T-helper 1 cell treated with Interleukin-12 subunit alpha and Interleukin-12 subunit beta and Interleukin-4 antibody, amounts not matched to agents 30 μg/mL and 1 μg/mL, for 36 hours (primary cell): ENCODE data around the gene RPS19BP1.

Experiments
- H3K27ac Mint-ChIP-seq: one replicate; pipeline ENCODE4 v1.8.0; 2021; ENCODE audit warnings: mild to moderate bottlenecking, mixed read lengths
- H3K27me3 Mint-ChIP-seq: one replicate; pipeline ENCODE4 v1.8.0; 2021; ENCODE audit warnings: low read depth, mixed read lengths
- H3K36me3 Mint-ChIP-seq: one replicate; pipeline ENCODE4 v1.8.0; 2021; ENCODE audit warnings: low read depth, mixed read lengths
- H3K4me1 Mint-ChIP-seq: one replicate; pipeline ENCODE4 v1.8.0; 2021; ENCODE audit warnings: low read depth, mixed read lengths
- H3K4me3 Mint-ChIP-seq: one replicate; pipeline ENCODE4 v1.8.0; 2021; ENCODE audit warnings: mild to moderate bottlenecking, moderate library complexity, mixed read lengths
- H3K9me3 Mint-ChIP-seq: one replicate; pipeline ENCODE4 v1.8.0; 2021; ENCODE audit warnings: mixed read lengths

The RPS19BP1 gene

GRCh38 chr22:39532215-39533073 lies at the start of gene RPS19BP1:
RPS19BP1 (minus strand) TSS chr22:39532748; CDS start chr22:39532738, 10 bp downstream.
- H3K9me3 Mint-ChIP-seq, result no peaks in the 10 kb centered on the region
- peak within 1 kb of the TSS; percentile 92 for H3K4me3 Mint-ChIP-seq
- H3K4me1 Mint-ChIP-seq, result peaks cover 45% of the 10 kb centered on the region

GRCh38 chr22:39581303-39581702 lies 48.8 kb upstream of the RPS19BP1 start:
- no peak overlapping the region for H3K27ac Mint-ChIP-seq
- no peak overlapping the region for H3K4me3 Mint-ChIP-seq
- H3K36me3 Mint-ChIP-seq, result peaks cover 2% of the 10 kb centered on the region
- no peaks in the 10 kb centered on the region for H3K4me1 Mint-ChIP-seq
- H3K9me3 Mint-ChIP-seq, result peaks cover 8% of the 10 kb centered on the region
- peaks cover 37% of the 10 kb centered on the region for H3K27me3 Mint-ChIP-seq

More at GRCh38 chr22:39532215-39533073, at the start of gene RPS19BP1:
- Mint-ChIP-seq H3K36me3 (peaks cover 33% of the 10 kb centered on the region), H3K27ac (peak within 1 kb of the TSS; percentile 94), H3K27me3 (no peaks in the 10 kb centered on the region)

GRCh38 chr22:39580795-39581194 lies 48.2 kb upstream of the RPS19BP1 start:
- peaks cover 8% of the 10 kb centered on the region for H3K9me3 Mint-ChIP-seq
- peaks cover 2% of the 10 kb centered on the region for H3K36me3 Mint-ChIP-seq
- H3K27ac Mint-ChIP-seq, result no peak overlapping the region
- H3K4me3 Mint-ChIP-seq, result no peak overlapping the region
- no peaks in the 10 kb centered on the region for H3K4me1 Mint-ChIP-seq
- H3K27me3 Mint-ChIP-seq, result peaks cover 37% of the 10 kb centered on the region

GRCh38 chr22:39580006-39580441 lies 47.5 kb upstream of the RPS19BP1 start:
- Mint-ChIP-seq H3K9me3 (peaks cover 8% of the 10 kb centered on the region), H3K4me3 (no peak overlapping the region), H3K27me3 (peaks cover 37% of the 10 kb centered on the region), H3K36me3 (peaks cover 2% of the 10 kb centered on the region), H3K4me1 (no peaks in the 10 kb centered on the region), H3K27ac (no peak overlapping the region)

DNA sequence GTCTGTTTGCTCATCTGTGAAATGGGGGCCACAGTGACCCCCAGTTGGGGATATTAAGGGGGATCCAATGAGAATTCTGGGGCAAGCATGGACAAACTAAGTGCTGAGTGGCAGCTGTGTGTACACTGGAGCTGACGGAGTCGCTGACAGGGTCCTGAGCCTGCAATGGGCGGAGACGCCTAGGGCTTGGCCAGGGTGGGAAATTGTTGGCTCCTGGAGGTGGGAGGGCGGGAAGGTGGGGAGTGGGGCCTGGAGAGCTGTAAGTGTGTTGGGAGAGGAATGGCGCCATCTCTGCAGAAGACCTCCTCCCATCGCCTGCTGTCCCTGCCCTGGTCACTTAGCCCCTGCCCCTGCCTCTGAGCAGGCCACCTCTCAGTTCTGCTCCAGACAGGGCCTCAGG lies 45.4 kb upstream of the RPS19BP1 start:
- Mint-ChIP-seq H3K27ac (no peak overlapping the region), H3K4me1 (no peaks in the 10 kb centered on the region), H3K4me3 (no peak overlapping the region), H3K9me3 (no peaks in the 10 kb centered on the region), H3K27me3 (peaks cover 24% of the 10 kb centered on the region), H3K36me3 (no peaks in the 10 kb centered on the region)

GRCh38 chr22:39577366-39577765 lies 44.8 kb upstream of the RPS19BP1 start:
- H3K27me3 Mint-ChIP-seq, result peaks cover 23% of the 10 kb centered on the region
- H3K4me1 Mint-ChIP-seq, result no peaks in the 10 kb centered on the region
- no peaks in the 10 kb centered on the region for H3K9me3 Mint-ChIP-seq
- no peaks in the 10 kb centered on the region for H3K36me3 Mint-ChIP-seq
- H3K27ac Mint-ChIP-seq, result no peak overlapping the region
- no peak overlapping the region for H3K4me3 Mint-ChIP-seq

- H3K9me3 Mint-ChIP-seq, result no peaks in the 10 kb centered on the region
- no peaks in the 10 kb centered on the region for H3K4me1 Mint-ChIP-seq
These were observed 43.5 kb upstream of the RPS19BP1 start for GRCh38 chr22:39576027-39576426.

DNA sequence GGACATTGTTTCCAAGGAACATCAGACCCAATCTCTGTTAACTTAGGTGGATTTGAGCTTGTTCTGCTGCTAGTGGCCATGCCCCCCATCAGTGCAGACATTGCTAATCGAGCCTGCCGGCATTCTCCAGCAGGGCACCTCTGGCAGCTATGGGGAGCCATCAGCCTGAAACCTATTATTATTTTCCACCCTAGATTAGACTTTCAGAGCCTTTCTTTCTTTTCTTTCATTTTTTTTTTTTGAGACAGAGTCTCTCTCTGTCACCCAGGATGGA lies 42.9 kb upstream of the RPS19BP1 start:
- Mint-ChIP-seq H3K9me3 (no peaks in the 10 kb centered on the region), H3K4me1 (no peaks in the 10 kb centered on the region), H3K27ac (no peak overlapping the region), H3K36me3 (no peaks in the 10 kb centered on the region), H3K27me3 (peaks cover 22% of the 10 kb centered on the region), H3K4me3 (no peak overlapping the region)

More at GRCh38 chr22:39576027-39576426, 43.5 kb upstream of the RPS19BP1 start:
- H3K36me3 Mint-ChIP-seq, result no peaks in the 10 kb centered on the region
- H3K27me3 Mint-ChIP-seq, result peaks cover 23% of the 10 kb centered on the region
- no peak overlapping the region for H3K27ac Mint-ChIP-seq
- no peak overlapping the region for H3K4me3 Mint-ChIP-seq

DNA sequence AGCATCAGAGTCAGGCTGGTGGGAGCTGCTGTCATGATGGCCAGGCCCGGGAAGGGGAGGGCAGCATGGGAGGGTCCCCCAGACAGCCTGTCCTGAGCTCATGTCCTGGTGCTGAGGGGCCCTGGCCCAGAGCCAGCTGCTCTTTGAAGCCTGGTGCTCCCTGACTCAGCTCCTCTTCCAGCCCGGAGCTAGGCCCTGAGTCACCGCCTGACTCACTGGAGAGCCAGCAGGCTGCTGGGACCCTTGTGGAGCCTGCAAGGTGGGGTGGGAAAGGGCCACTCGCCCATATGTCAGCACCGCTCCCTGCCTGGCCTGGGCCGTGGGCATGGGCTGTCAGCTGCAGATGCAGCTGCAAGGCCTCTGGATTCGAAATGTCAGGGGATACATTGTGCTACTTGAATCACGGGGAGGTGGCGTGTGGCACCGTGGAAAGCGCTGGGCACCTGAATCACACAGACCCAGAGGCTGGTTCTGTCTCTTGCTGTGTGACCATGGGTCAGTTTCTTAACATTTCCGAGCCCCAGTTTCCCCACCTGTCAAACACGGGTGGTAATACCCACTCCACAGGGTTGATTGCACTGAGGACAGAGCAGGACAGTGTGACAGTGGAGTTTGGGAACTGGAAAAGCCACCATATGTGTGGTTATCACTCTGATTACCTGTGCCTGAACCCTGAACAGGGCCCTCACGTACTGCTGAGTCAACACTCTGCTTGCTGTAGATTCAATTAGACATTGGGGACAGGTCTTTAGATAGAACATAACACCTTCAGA lies 42.4 kb upstream of the RPS19BP1 start:
- Mint-ChIP-seq H3K27me3 (peaks cover 17% of the 10 kb centered on the region), H3K4me3 (no peak overlapping the region), H3K4me1 (no peaks in the 10 kb centered on the region), H3K27ac (no peak overlapping the region), H3K36me3 (no peaks in the 10 kb centered on the region), H3K9me3 (no peaks in the 10 kb centered on the region)

DNA sequence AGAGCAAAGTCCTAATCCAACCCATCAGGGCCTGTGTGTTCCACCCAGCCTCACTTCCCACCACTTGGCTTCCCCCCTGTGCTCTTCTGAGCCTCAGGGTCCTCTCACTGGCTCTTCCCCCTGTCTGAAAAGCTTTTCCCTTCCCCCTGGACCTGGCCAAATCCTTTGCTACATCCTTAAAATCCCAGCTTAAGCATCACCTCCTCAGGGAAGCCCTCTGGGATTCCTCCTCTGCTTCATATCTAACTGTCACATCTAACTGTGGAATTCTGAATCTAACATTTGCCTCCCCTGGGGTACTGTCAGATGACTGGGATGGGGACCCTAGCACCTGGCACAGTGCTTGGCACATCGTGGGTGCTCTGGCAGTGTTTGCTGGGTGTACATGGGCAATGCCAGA lies 39.0 kb upstream of the RPS19BP1 start:
- Mint-ChIP-seq H3K4me3 (no peak overlapping the region), H3K27ac (no peak overlapping the region), H3K4me1 (peaks cover 12% of the 10 kb centered on the region), H3K27me3 (no peaks in the 10 kb centered on the region), H3K36me3 (no peaks in the 10 kb centered on the region), H3K9me3 (no peaks in the 10 kb centered on the region)

GRCh38 chr22:39570665-39571064 lies 38.1 kb upstream of the RPS19BP1 start, which contains the start of gene CACNA1I:
CACNA1I (plus strand) TSS chr22:39570753; CDS start chr22:39570753, 0 bp downstream.
- H3K4me1 Mint-ChIP-seq, result peaks cover 12% of the 10 kb centered on the region
- H3K4me3 Mint-ChIP-seq, result no peak within 1 kb of the TSS
- no peaks in the 10 kb centered on the region for H3K27me3 Mint-ChIP-seq
- peaks cover 3% of the 10 kb centered on the region for H3K9me3 Mint-ChIP-seq
- no peaks in the 10 kb centered on the region for H3K36me3 Mint-ChIP-seq
- no peak within 1 kb of the TSS for H3K27ac Mint-ChIP-seq

- Mint-ChIP-seq H3K4me3 (no peak overlapping the region), H3K9me3 (peaks cover 7% of the 10 kb centered on the region), H3K4me1 (peaks cover 14% of the 10 kb centered on the region), H3K27ac (no peak overlapping the region), H3K27me3 (no peaks in the 10 kb centered on the region), H3K36me3 (peaks cover 3% of the 10 kb centered on the region)
These were observed 37.7 kb upstream of the RPS19BP1 start for GRCh38 chr22:39570226-39570625.

DNA sequence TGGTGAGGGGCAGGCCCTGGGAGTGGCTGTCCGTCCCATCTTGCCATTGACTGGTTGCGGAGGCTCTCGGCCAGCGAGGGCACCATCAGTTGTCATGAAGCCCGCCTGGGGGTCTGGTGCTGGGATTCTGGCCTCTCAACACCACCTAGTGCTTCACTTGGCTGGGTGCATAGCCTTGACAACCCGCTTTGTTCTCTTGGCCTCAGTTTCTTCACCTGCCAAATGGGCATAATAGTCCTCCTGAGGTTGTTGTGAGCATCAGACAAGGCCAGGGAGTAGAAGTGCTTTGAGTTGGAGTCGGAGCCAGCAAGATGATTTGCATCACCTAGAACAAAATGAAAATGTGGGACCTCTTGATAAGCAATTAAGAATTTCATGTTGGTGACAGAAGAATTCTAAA lies 36.5 kb upstream of the RPS19BP1 start:
- Mint-ChIP-seq H3K36me3 (peaks cover 3% of the 10 kb centered on the region), H3K4me3 (no peak overlapping the region), H3K27me3 (no peaks in the 10 kb centered on the region), H3K9me3 (peaks cover 8% of the 10 kb centered on the region), H3K4me1 (peaks cover 14% of the 10 kb centered on the region), H3K27ac (no peak overlapping the region)

- H3K9me3 Mint-ChIP-seq, result peaks cover 8% of the 10 kb centered on the region
These were observed 35.9 kb upstream of the RPS19BP1 start for GRCh38 chr22:39568278-39568981.

More at GRCh38 chr22:39568278-39568981, 35.9 kb upstream of the RPS19BP1 start:
- Mint-ChIP-seq H3K27ac (no peak overlapping the region), H3K36me3 (peaks cover 3% of the 10 kb centered on the region), H3K27me3 (no peaks in the 10 kb centered on the region), H3K4me3 (no peak overlapping the region), H3K4me1 (peaks cover 14% of the 10 kb centered on the region)
